GM21737 (cell line): ENCODE results near the gene RABGAP1.

Experiments used
- ATAC-seq: cut with Tn5 transposase; IDR thresholded peaks from one replicate; pipeline ENCODE4 v1.9.1; 2021; ENCODE audit warnings: mild to moderate bottlenecking, moderate library complexity; ENCODE audit not compliant: unreplicated experiment

Gene RABGAP1

DNA sequence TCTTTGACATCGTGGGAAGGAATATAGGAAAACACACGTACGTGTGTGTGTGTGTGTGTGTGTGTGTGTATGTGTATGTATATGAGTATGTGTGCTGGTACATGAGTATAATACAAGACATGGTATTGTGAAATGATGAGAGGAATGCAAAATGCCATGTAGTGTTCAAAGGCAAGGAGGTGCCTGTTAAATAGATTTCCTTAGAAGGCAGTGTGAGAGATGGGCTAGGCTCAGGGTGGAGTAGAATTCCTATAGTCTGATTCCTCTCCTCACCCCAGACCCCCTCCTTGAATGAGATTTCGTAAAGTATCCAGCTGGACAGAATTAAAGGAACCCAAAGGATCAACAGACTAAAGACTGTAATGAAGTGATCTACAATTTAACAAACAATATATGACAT lies 103.8 kb downstream of the RABGAP1 start:
- no peak for ATAC-seq

GRCh38 chr9:123046406-123047195 lies 105.8 kb downstream of the RABGAP1 start:
- no peak for ATAC-seq

- ATAC-seq, result no peak
Measured at GRCh38 chr9:123048748-123049147, 107.9 kb downstream of the RABGAP1 start.

GRCh38 chr9:123049589-123050222 lies 108.9 kb downstream of the RABGAP1 start:
- ATAC-seq, result no peak

DNA sequence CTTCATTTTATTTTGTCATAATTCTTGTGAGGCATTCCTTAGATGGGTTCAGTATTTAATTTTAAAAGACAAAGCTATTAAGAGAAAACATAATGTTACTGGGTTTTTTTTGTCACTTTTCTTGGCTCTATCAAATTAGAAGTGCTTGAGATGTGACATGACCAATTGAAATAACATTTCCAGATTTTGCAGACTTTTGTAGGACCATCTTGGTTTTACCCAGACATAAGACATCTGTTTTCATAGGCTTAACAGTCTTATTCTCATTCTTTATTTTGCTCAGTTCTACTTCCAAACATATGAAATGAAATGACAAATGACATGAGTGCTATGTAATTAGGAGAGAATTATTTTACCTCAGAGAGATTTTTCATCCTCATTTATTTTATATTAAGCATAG lies 112.2 kb downstream of the RABGAP1 start:
- ATAC-seq, result no peak

- no peak for ATAC-seq
Measured at GRCh38 chr9:123053711-123054110, 112.9 kb downstream of the RABGAP1 start.

- no peak for ATAC-seq
Measured at GRCh38 chr9:123058834-123059233, 118.0 kb downstream of the RABGAP1 start.

DNA sequence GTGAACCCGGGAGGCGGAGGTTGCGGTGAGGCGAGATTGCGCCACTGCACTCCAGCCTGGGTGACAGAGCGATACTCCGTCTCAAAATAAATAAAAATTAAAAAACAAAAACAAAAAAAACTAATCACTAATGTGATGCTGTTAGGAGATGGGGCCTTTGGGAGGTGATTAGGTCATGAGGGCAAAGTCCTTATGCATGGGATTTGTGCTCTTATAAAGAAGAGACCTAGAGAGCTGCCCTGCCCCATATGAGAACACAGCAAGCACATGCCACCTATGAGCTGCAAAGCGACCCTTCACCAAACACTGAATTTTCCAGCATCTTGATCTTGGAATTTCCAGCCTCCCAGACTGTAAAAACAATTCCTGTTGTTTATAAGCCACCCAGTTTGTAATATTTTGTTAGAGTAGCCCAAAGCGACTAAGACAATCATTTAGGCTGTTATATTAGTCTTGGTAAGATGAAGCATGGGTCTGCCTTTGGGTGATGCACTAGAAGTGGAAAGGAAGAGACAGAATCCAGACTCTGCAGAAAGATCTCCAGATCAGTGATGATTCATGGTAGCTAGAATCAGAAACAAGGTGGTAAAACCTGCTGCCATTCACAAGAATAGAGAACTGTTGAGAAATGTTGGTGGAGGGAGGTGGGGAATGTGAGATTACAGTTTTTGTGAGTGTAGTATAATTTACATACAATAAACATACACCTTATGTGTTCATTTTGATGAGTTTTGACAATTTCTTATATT lies 118.8 kb downstream of the RABGAP1 start:
- ATAC-seq, result no peak

- ATAC-seq, result no peak
Measured at GRCh38 chr9:123061216-123061615, 120.4 kb downstream of the RABGAP1 start.

- ATAC-seq, result no peak
Measured at GRCh38 chr9:123062351-123063176, 121.7 kb downstream of the RABGAP1 start.

GRCh38 chr9:123063177-123063598 lies 122.4 kb downstream of the RABGAP1 start:
- ATAC-seq, result no peak

GRCh38 chr9:123063896-123064295 lies 123.1 kb downstream of the RABGAP1 start:
- no peak for ATAC-seq

GRCh38 chr9:123064716-123065115 lies 123.9 kb downstream of the RABGAP1 start:
- ATAC-seq, result no peak

GRCh38 chr9:123065196-123065595 lies 124.4 kb downstream of the RABGAP1 start:
- ATAC-seq, result no peak

GRCh38 chr9:123067136-123067535 lies 126.3 kb downstream of the RABGAP1 start:
- ATAC-seq, result no peak

DNA sequence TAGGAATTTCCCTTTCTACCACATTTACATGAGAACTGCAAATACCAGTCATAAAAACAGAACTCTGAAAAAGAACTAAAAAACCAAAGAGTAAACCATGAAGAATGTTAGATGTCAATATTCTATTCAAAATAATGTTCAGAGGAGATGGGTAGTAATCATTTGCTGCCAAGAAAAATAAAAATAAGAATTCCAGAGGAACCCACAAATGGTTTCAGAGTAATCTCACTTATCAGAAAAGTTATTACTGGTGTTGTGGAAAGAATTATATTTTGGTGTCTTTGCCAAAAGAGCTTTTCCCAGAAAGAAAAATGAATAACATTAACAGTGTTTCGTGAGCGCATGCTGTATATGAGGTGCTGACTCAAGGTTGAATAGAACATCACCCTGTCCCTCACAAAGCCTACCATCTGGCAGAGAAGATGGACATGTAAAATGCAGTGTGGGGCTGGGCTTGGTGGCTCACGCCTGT lies 128.2 kb downstream of the RABGAP1 start:
- ATAC-seq, result no peak

GRCh38 chr9:123070198-123070597 lies 129.4 kb downstream of the RABGAP1 start:
- no peak for ATAC-seq

DNA sequence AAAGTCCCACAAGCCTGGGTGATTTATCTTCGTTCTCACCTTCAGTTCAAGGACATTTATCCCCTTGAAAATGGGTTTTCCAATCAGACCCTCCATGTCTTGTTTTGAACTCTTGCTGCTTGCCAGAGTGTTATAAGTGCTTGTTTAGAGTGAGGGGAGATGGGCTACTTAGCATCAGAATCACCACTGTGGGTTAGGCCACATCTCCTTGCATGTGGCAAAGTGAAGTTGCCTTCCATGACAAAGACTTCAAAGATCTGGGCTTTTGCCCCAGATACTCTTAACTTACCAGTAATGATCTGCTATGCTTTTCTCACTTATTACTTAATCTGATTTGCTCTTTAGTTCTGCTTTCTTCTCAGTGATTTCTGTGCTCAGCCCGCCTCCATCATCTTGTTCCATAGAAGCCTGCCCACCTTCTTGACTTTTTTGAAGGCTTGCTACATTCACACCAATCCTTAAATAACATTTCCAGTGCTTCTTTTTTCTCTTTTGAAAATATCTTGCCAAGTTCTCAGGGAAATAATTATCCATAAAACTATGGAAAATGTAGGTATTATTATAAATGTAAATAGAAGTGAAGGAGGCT lies 131.7 kb downstream of the RABGAP1 start:
- ATAC-seq, result no peak

- no peak for ATAC-seq
Measured at GRCh38 chr9:123073441-123073840, 132.6 kb downstream of the RABGAP1 start.

DNA sequence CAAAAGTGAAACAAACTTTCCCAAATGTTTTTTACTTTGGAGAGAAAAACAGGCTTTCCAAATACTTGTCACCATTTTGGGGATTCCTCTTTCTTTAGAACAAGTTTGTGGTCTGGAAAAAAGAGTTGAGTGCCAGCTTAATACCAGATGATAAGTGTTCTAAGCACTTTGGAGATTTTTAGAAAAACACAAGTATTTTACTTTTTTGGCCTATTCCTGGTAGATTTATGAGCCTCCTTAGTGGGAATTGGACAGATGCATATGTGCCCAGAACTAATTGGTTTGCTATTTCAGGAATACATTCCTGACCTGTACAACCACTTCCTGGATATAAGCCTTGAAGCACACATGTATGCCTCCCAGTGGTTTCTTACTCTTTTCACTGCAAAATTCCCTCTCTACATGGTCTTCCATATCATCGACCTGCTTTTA lies 133.2 kb downstream of the RABGAP1 start:
- ATAC-seq, result no peak
